Measurements from ENCODE around the gene NFE2L2. TPM values are rescaled to one million over a fixed set of nuclear protein-coding genes. Genes with fewer than 3 reads are reported as not detected.

The NFE2L2 gene
- 64.6 and 74.6 TPM in 2 replicates for total RNA-seq

DNA sequence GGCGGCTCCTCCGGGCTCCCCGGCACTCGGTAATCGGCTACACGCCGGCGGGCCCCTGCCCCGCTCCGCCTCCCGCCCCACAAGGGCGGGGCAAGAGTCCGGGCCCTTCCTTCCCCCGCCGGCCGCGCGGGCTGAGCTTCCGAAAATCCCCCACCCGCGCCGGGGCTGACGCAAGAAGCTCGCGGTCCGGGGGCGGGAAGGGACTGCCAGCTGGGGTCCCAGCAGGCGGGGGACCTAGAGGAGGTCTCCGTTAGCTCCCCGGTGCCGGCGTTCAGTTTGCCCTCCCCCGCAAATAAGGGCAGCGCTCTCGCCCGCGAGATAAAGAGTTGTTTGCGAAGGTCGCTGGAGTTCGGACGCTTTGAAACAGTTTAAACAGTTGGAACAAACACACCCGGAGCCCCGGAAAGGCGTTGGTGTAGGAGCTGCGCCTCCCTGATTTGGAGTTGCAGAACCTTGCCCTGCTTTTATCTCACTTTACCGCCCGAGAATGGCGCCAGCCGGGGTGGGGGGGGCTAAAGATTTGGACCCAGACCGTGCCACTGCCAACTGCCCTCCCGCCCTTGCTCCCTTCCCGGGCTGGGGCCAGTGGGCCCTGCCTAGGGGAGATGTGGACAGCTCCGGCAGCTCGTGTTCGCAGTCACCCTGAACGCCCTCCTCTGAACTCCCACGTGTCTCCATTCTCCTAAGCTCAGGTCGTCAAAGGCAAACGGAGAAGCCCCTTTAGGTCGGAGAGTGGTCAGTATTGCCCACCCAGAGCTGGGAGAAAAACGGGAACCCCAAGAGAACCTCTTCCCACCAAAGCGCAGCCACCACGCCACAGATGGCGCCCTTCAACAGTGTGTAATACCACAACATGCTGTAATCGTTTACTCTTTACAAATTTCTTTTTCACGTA, at the start of gene NFE2L2:
Gene NFE2L2 (minus strand): TSS at position 35 of the 895 bp plus-strand sequence. CDS start 151 bp downstream, outside the sequence.

DNA sequence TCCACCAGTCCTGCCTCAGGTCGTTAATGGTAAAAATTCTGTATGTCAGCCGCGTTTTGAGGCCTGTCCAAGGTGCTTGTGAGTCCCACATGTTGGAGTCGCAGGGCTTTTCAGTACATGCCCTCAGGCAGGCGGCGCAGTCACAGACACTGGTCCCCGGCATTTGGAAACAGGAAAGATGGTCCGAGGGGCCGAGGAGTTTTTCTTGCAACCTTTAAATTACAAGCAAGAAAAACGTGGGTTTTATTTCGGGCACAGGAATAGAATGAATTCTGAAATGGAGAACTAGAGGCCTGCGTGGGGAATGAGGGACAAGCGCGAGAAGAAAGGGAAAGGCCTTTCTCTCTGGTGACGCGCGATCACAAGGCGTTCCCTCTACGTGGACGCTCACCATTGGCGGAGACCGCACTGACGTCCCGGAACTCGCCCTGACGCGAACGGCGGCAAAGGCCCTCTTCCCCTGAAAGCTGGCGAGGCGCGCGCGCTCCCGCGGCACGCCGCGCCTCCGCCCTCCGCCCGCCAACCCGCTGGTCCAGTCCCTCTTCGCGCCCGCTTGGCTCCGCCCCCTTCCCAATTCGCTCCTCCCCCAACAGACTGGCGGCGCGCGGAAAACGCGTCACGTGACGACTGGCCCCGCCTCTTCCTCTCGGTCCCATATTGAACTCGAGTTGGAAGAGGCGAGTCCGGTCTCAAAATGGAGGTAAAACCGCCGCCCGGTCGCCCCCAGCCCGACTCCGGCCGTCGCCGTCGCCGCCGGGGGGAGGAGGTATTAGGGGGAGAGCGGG, 52.2 kb downstream of the NFE2L2 start, which contains the start of gene HNRNPA3:
Gene HNRNPA3 (plus strand): TSS at position 689 of the 785 bp plus-strand sequence. CDS start 6 bp downstream, at position 695.

Other genes starting within 250 kb of the NFE2L2 start
- gene HNRNPA3, start 51.9 kb downstream of the NFE2L2 start, total RNA-seq, result 13.7 and 24.6 TPM in 2 replicates
- gene AGPS, start 128.0 kb upstream of the NFE2L2 start, total RNA-seq, result 16.4 and 18.9 TPM in 2 replicates